Anterior cingulate cortex (tissue), 58 donors: ENCODE data around the gene ORAI3.

Source experiments
- DNase-seq, 58 donors: peaks; one replicate each; lab custom pipeline; 2025; lab: John Stamatoyannopoulos, UW

The ORAI3 gene

GRCh38 chr16:30986129-30986991, 37.5 kb downstream of the ORAI3 start:
- no peak for DNase-seq

- DNase-seq: no peak
Measured at GRCh38 chr16:30987581-30988190, 38.8 kb downstream of the ORAI3 start.

- no peak for DNase-seq
Measured at GRCh38 chr16:30989469-30990047, 40.7 kb downstream of the ORAI3 start.

GRCh38 chr16:30990105-30990504, 41.2 kb downstream of the ORAI3 start:
- DNase-seq: no peak

GRCh38 chr16:30991052-30991451, 42.2 kb downstream of the ORAI3 start:
- no peak for DNase-seq

- DNase-seq: no peak
Measured at GRCh38 chr16:30992276-30992780, 43.5 kb downstream of the ORAI3 start.

GRCh38 chr16:30992931-30993816, 44.3 kb downstream of the ORAI3 start:
- DNase-seq: no peak

- no peak for DNase-seq
Measured at GRCh38 chr16:30995927-30996323, 47.1 kb downstream of the ORAI3 start.

GRCh38 chr16:30996324-30996984, 47.6 kb downstream of the ORAI3 start:
- no peak for DNase-seq

- peak in 23 of 58 donors; percentile 8 to 61 (median 27) for DNase-seq
Measured at GRCh38 chr16:30996985-30997724, 48.3 kb downstream of the ORAI3 start.

GRCh38 chr16:30997725-30998711, 49.1 kb downstream of the ORAI3 start:
- DNase-seq: no peak

- peak in 21 of 58 donors; percentile 7 to 67 (median 34) for DNase-seq
Measured at GRCh38 chr16:30998852-30999761, 50.2 kb downstream of the ORAI3 start.

- DNase-seq: no peak
Measured at GRCh38 chr16:31000671-31001382, 52.0 kb downstream of the ORAI3 start.

- DNase-seq: no peak
Measured at GRCh38 chr16:31001507-31002249, 52.8 kb downstream of the ORAI3 start.

- peak in 6 of 58 donors; percentile 14 to 40 (median 34) for DNase-seq
Measured at GRCh38 chr16:31002250-31002700, 53.4 kb downstream of the ORAI3 start.
